PC-3 (cell line): ENCODE results near the gene ASCL2. TPM values are rescaled to one million over a fixed set of nuclear protein-coding genes. Genes with fewer than 3 reads are reported as not detected.

Experiments
- ATAC-seq: fragments of 200-7000 bp; cut with Tn5 transposase; 2 replicates; pipeline ENCODE4 v1.9.1; 2020; ENCODE audit warnings: mild to moderate bottlenecking, moderate library complexity
- BruUV-seq: library from RNA; stranded (reverse); fragments of 400-500 nt; replicated peaks from 2 replicates; lab custom pipeline; 2021; lab: Mats Ljungman, UMichigan
- CTCF ChIA-PET: fragments of 300-600 bp; sonication (Branson Sonifier 250); formaldehyde crosslinking; loops from one replicate; lab custom pipeline; 2022; ENCODE audit warnings: antibody characterized with exemption; lab: Charles Lee
- POLR2A ChIA-PET: fragments of 300-600 bp; sonication (Branson Sonifier 250); formaldehyde crosslinking; loops from one replicate; lab custom pipeline; 2022; ENCODE audit warnings: antibody characterized with exemption; ENCODE audit not compliant: unreplicated experiment; lab: Charles Lee
- DNase-seq: peaks from one replicate; pipeline ENCODE4 v3.0.0-alpha.2; 2015
- H2AFZ ChIP-seq: fragments of 300-600 bp; sonication (generic); 2 replicates; pipeline ENCODE4 v1.6.0; 2016; ENCODE audit warnings: antibody characterized with exemption, low read length
- H3F3A ChIP-seq: fragments of 300-600 bp; sonication (generic); one replicate; pipeline ENCODE4 v1.6.0; 2017; ENCODE audit warnings: antibody characterized with exemption, low read length, control low read depth, mild to moderate bottlenecking; ENCODE audit not compliant: unreplicated experiment
- H3K27ac ChIP-seq: fragments of 300-600 bp; sonication (generic); 2 replicates; pipeline ENCODE4 v1.5.1; 2016; ENCODE audit warnings: mild to moderate bottlenecking, low read length
- H3K27me3 ChIP-seq: fragments of 300-600 bp; sonication (generic); 2 replicates; pipeline ENCODE4 v1.6.1; 2016; ENCODE audit warnings: low read length, mixed read lengths
- H3K36me3 ChIP-seq: fragments of 300-600 bp; sonication (generic); 2 replicates; pipeline ENCODE4 v1.6.1; 2016; ENCODE audit warnings: low read depth, mixed run types, low read length, mixed read lengths
- H3K4me1 ChIP-seq: fragments of 300-600 bp; sonication (generic); 2 replicates; pipeline ENCODE4 v1.5.1; 2016; ENCODE audit warnings: low read length; ENCODE audit not compliant: insufficient read depth
- H3K4me2 ChIP-seq: fragments of 300-600 bp; sonication (generic); 2 replicates; pipeline ENCODE4 v1.6.0; 2016; ENCODE audit warnings: low read length
- H3K4me3 ChIP-seq: fragments of 300-600 bp; sonication (generic); 2 replicates; pipeline ENCODE4 v1.5.1; 2016; ENCODE audit warnings: mild to moderate bottlenecking, low read length, mixed read lengths
- H3K79me2 ChIP-seq: fragments of 300-600 bp; sonication (generic); 2 replicates; pipeline ENCODE4 v1.6.1; 2017; ENCODE audit warnings: low read length, mixed read lengths
- H3K9ac ChIP-seq: fragments of 300-600 bp; sonication (generic); 2 replicates; pipeline ENCODE4 v1.6.0; 2016; ENCODE audit warnings: mild to moderate bottlenecking, low read length
- H3K9me2 ChIP-seq: fragments of 300-600 bp; sonication (generic); replicated peaks from 2 replicates; pipeline ENCODE4 v1.6.1; 2016; ENCODE audit warnings: mixed run types, low read length, mixed read lengths
- H3K9me3 ChIP-seq: fragments of 300-600 bp; sonication (generic); 2 replicates; pipeline ENCODE4 v1.6.1; 2016; ENCODE audit warnings: low read length, mixed read lengths
- H4K20me1 ChIP-seq: fragments of 300-600 bp; sonication (generic); 2 replicates; pipeline ENCODE4 v1.6.1; 2016; ENCODE audit warnings: low read length, mixed read lengths
- CTCF ChIP-seq: fragments of 300-600 bp; sonication (generic); conservative IDR thresholded peaks from 2 replicates; pipeline ENCODE4 v1.5.1; 2017; ENCODE audit warnings: antibody characterized with exemption, low read depth, mild to moderate bottlenecking, low read length
- EZH2 ChIP-seq: fragments of 300-600 bp; sonication (generic); IDR thresholded peaks from one replicate; pipeline ENCODE4 v1.6.1; 2017; ENCODE audit warnings: antibody characterized with exemption, mild to moderate bottlenecking, low read length; ENCODE audit not compliant: unreplicated experiment
- EZH2phosphoT487 ChIP-seq: fragments of 300-600 bp; sonication (generic); IDR thresholded peaks from 2 replicates; pipeline ENCODE4 v1.6.1; 2018; ENCODE audit warnings: mild to moderate bottlenecking, antibody characterized with exemption, low read length, borderline replicate concordance
- intact Hi-C: fragments of 100-400 bp; cut with micrococcal nuclease; formaldehyde crosslinking; loops from 2 replicates; pipeline ENCODE4 v1.9.0; 2023
- total RNA-seq: library from RNA; depleted of rRNA; stranded (reverse); fragments of >200 nt; gene quantifications from 2 replicates; pipeline ENCODE4 v1.2.3, GENCODE V29; 2014

Gene ASCL2
- total RNA-seq, 1 experiment from 2014 or later = 1.1 TPM

GRCh38 chr11:2275334-2276279 lies 5.2 kb upstream of the ASCL2 start:
- no peak overlapping the region for H3K4me3 ChIP-seq
- no peaks in the 10 kb centered on the region for H3F3A ChIP-seq
- DNase-seq (no peak), ATAC-seq (no peak)
- H3K4me2 ChIP-seq = no peak overlapping the region
- intact Hi-C loops = no loop called here
- H3K27ac ChIP-seq = no peak overlapping the region
- no peaks in the 10 kb centered on the region for H4K20me1 ChIP-seq
- 0 out of 2 replicates have a peak, but pooled peaks cover 3% of the 10 kb centered on the region for H3K9me3 ChIP-seq
- no peaks in the 10 kb centered on the region for H3K9me2 ChIP-seq
- no peaks in the 10 kb centered on the region for H3K79me2 ChIP-seq
- H3K27me3 ChIP-seq = peaks cover 7% of the 10 kb centered on the region; the same call in 1 of the 2 replicates
- no peak for TF ChIP-seq EZH2phosphoT487
- TF ChIP-seq EZH2 = no peak
- TF ChIP-seq CTCF = no peak
- POLR2A ChIA-PET = no interaction called here
- CTCF ChIA-PET = no interaction called here
- H2AFZ ChIP-seq = no peak overlapping the region
- no TSS peak for BruUV-seq
- H3K36me3 ChIP-seq = no peaks in the 10 kb centered on the region
- no peak overlapping the region for H3K9ac ChIP-seq
- H3K4me1 ChIP-seq = no peaks in the 10 kb centered on the region

- Histone ChIP-seq H3K79me2 (no peaks in the 10 kb centered on the region), H2AFZ (no peak overlapping the region), H3K9me2 (no peaks in the 10 kb centered on the region), H3K36me3 (no peaks in the 10 kb centered on the region), H3K4me3 (no peak overlapping the region), H3K9ac (no peak overlapping the region), H3F3A (no peaks in the 10 kb centered on the region), H4K20me1 (no peaks in the 10 kb centered on the region), H3K27ac (no peak overlapping the region), H3K4me2 (no peak overlapping the region), H3K27me3 (0 out of 2 replicates have a peak, but pooled peaks cover 8% of the 10 kb centered on the region), H3K9me3 (no peaks in the 10 kb centered on the region), H3K4me1 (no peaks in the 10 kb centered on the region; the same call in 1 of the 2 replicates)
- intact Hi-C loops = no loop called here
- peak; percentile 10 for DNase-seq
- ATAC-seq = no peak
- no peak for TF ChIP-seq EZH2
- TF ChIP-seq CTCF = no peak
- no peak for TF ChIP-seq EZH2phosphoT487
- ChIA-PET POLR2A (no interaction called here), CTCF (no interaction called here)
- BruUV-seq = no TSS peak
Observed at GRCh38 chr11:2273771-2274170, 3.4 kb upstream of the ASCL2 start.

GRCh38 chr11:2273311-2273710 lies 2.9 kb upstream of the ASCL2 start:
- DNase-seq = no peak
- Histone ChIP-seq H3K9me2 (no peaks in the 10 kb centered on the region), H3K27me3 (0 out of 2 replicates have a peak, but pooled peaks cover 4% of the 10 kb centered on the region), H2AFZ (no peak overlapping the region), H3K4me2 (no peak overlapping the region), H3K79me2 (no peaks in the 10 kb centered on the region), H4K20me1 (no peaks in the 10 kb centered on the region), H3F3A (no peaks in the 10 kb centered on the region), H3K27ac (no peak overlapping the region), H3K4me3 (no peak overlapping the region), H3K36me3 (no peaks in the 10 kb centered on the region), H3K9ac (no peak overlapping the region), H3K4me1 (no peaks in the 10 kb centered on the region; the same call in 1 of the 2 replicates), H3K9me3 (no peaks in the 10 kb centered on the region)
- ChIA-PET POLR2A (no interaction called here), CTCF (no interaction called here)
- TF ChIP-seq EZH2phosphoT487 = no peak
- no peak for TF ChIP-seq CTCF
- no peak for TF ChIP-seq EZH2
- no TSS peak for BruUV-seq
- intact Hi-C loops = no loop called here
- no peak for ATAC-seq
